Parathyroid adenoma (tissue), 2 donors: ENCODE results near the gene NUP98.
"Not testable (repeated sequence)": the region's sequence is repeated elsewhere in the genome, so short reads cannot be mapped to it uniquely, and the experiment has no call there.

Source experiments
- H2AFZ ChIP-seq: fragments of 300-600 bp; sonication (generic); one replicate; pipeline ENCODE4 v1.7.0; 2017; ENCODE audit warnings: antibody characterized with exemption, mild to moderate bottlenecking
- H3K27ac ChIP-seq: fragments of 300-600 bp; sonication (generic); one replicate; pipeline ENCODE4 v1.7.0; 2017
- H3K27me3 ChIP-seq: fragments of 300-600 bp; sonication (generic); one replicate; pipeline ENCODE4 v1.7.0; 2017; ENCODE audit warnings: low read length; ENCODE audit not compliant: control insufficient read depth, insufficient read depth
- H3K36me3 ChIP-seq: fragments of 300-600 bp; sonication (generic); one replicate; pipeline ENCODE4 v1.7.0; 2017; ENCODE audit warnings: low read length; ENCODE audit not compliant: control insufficient read depth, insufficient read depth
- H3K4me1 ChIP-seq: fragments of 300-600 bp; sonication (generic); one replicate; pipeline ENCODE4 v1.7.0; 2017; ENCODE audit warnings: control low read depth
- H3K4me2 ChIP-seq: fragments of 300-600 bp; sonication (generic); one replicate; pipeline ENCODE4 v1.7.0; 2017; ENCODE audit warnings: low read length
- H3K4me3 ChIP-seq: fragments of 300-600 bp; sonication (generic); one replicate; pipeline ENCODE4 v1.7.0; 2017; ENCODE audit warnings: low read depth, low read length
- H3K79me2 ChIP-seq: fragments of 300-600 bp; sonication (generic); one replicate; pipeline ENCODE4 v1.7.0; 2017; ENCODE audit warnings: control low read depth
- H3K9ac ChIP-seq: fragments of 300-600 bp; sonication (generic); one replicate; pipeline ENCODE4 v1.7.0; 2017; ENCODE audit warnings: mild to moderate bottlenecking
- H3K9me3 ChIP-seq: fragments of 300-600 bp; sonication (generic); one replicate; pipeline ENCODE4 v1.7.0; 2017; ENCODE audit warnings: low read length; ENCODE audit not compliant: control insufficient read depth
- TF ChIP-seq, protein P1 (sequence below): fragments of 300-600 bp; sonication (generic); IDR thresholded peaks from one replicate; pipeline ENCODE4 v1.7.0; 2017; ENCODE audit warnings: antibody characterized with exemption, mild to moderate bottlenecking
- donor health status: primary hyperparathyroidism.

NUP98 gene

DNA sequence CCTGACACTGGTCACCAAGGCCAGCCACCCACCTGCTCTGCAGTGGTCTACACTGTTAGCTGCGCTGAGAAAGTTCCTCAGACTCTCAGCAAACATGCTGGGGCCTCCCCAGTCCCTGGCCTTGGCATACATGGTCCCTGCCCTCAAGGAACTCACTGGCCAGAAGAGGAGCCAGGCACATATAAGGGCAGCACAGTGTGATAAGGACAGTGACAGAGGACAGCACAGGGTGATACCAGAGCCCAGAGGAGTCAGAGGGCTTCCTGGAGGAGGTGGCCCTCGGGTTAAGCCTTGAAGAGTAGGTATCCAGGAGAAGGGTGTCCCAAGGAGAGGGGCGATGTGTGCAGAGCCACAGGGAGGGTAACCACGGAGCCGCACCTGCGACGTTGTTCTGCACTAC, 151.8 kb downstream of the NUP98 start:
- TF ChIP-seq, protein P1, sequence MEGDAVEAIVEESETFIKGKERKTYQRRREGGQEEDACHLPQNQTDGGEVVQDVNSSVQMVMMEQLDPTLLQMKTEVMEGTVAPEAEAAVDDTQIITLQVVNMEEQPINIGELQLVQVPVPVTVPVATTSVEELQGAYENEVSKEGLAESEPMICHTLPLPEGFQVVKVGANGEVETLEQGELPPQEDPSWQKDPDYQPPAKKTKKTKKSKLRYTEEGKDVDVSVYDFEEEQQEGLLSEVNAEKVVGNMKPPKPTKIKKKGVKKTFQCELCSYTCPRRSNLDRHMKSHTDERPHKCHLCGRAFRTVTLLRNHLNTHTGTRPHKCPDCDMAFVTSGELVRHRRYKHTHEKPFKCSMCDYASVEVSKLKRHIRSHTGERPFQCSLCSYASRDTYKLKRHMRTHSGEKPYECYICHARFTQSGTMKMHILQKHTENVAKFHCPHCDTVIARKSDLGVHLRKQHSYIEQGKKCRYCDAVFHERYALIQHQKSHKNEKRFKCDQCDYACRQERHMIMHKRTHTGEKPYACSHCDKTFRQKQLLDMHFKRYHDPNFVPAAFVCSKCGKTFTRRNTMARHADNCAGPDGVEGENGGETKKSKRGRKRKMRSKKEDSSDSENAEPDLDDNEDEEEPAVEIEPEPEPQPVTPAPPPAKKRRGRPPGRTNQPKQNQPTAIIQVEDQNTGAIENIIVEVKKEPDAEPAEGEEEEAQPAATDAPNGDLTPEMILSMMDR = no peak
- no peaks in the 10 kb centered on the region for H3K9me3 ChIP-seq
- no peak overlapping the region for H3K4me2 ChIP-seq
- no peaks in the 10 kb centered on the region for H3K27me3 ChIP-seq
- H3K9ac ChIP-seq = no peak overlapping the region
- no peaks in the 10 kb centered on the region for H3K36me3 ChIP-seq
- H2AFZ ChIP-seq = no peak overlapping the region
- no peak overlapping the region for H3K4me3 ChIP-seq
- H3K4me1 ChIP-seq = peaks cover 6% of the 10 kb centered on the region
- H3K27ac ChIP-seq = no peak overlapping the region
- no peaks in the 10 kb centered on the region for H3K79me2 ChIP-seq

DNA sequence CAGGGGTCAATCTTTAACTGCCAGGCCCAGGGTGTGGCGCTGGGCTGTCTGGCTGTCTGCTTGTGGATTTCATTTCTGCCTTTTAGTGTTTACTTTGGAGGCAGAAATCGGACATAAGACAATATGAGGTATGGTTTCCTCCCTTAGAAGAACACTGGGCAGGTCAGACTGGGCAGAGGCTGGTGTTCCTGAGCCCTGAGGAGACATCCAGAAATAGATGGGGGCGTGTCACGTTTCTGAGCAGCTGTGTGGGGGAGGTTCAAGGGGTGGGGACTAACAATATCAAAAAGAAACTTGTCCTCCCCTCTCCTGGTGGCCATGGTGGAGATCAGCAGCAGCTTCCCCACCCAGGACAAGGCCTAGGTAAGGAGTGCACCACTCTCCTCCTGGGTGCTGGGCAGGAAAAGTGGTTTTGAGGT, 152.5 kb downstream of the NUP98 start, which contains the start of gene ART1:
Gene ART1 (plus strand): TSS at position 312 of the 419 bp plus-strand sequence. CDS start 14,086 bp downstream, outside the sequence.
- no peaks in the 10 kb centered on the region for H3K9me3 ChIP-seq
- no peak within 1 kb of the TSS for H3K27ac ChIP-seq
- no peak within 1 kb of the TSS for H2AFZ ChIP-seq
- H3K4me1 ChIP-seq = peaks cover 6% of the 10 kb centered on the region
- H3K4me3 ChIP-seq = no peak within 1 kb of the TSS
- H3K9ac ChIP-seq = no peak within 1 kb of the TSS
- no peaks in the 10 kb centered on the region for H3K27me3 ChIP-seq
- TF ChIP-seq, protein P1 = no peak
- no peaks in the 10 kb centered on the region for H3K79me2 ChIP-seq
- no peaks in the 10 kb centered on the region for H3K36me3 ChIP-seq
- no peak within 1 kb of the TSS for H3K4me2 ChIP-seq

DNA sequence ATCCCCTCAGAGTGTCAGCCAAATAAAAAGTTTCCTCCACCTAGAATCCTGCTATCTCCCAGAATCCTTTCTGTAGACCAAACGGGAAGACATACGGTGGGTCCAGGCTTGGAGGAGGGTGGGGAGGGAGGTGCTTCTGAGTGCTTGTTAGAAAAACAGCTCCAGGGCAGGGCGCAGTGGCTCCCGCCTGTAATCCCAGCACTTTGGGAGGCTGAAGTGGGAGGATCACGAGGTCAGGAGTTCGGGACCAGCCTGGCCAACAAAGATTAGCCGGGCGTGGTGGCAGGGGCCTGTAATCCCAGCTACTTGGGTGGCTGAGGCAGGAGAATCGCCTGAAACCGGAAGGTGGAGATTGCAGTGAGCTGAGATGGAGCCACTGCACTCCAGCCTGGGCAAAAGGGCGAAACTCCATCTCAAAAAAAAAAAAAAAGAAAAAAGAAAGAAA, 154.2 kb downstream of the NUP98 start:
- H2AFZ ChIP-seq, H3K79me2 ChIP-seq, H3K4me1 ChIP-seq, H3K9me3 ChIP-seq, H3K27me3 ChIP-seq, H3K4me3 ChIP-seq, H3K36me3 ChIP-seq, H3K27ac ChIP-seq, H3K9ac ChIP-seq: not testable (repeated sequence)
- peak overlapping the region; percentile 70 for H3K4me2 ChIP-seq

DNA sequence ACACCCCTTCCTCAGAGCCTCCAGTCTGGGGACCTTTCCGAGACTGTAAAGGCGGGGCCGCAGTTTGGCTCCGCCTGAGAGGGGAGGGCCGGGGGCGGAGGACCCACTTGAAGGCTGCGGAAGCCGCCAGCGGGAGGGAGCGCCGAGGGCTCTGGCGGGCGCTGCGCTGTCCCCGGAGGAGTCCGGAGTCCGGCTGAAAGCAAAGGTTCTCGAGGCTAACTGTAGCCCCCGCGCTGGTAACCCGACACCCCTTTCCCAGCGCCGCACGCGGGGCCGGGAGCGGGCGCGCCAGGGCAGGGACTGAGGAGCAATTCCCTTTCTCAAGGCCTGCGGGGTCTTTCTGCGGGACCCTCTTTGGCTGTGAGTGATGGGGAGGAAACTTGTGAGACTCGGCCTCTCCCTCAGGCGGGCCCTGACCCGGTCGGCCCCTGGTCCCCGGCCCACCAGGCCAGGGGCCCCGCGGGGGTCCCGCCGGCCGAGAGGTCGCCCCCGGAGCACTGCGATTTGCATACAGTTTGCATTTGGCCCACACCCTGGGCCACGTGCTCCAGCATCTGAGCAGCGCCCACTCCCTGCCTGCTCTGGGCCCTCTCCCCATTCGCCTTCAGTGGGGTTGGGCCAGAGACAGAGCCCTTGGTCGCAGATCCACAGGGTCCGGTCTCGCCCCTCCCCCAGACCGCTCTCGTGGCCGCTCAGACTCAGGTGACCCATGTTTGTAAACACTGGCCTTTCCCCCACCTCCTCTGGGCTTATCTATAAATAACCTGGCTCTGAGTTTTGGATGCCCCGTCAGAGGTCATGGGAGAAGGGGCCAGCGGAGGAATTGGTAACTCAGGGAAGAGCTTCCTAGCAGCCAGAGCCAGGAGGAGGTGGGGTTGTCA, 155.0 kb downstream of the NUP98 start:
- TF ChIP-seq, protein P1 = no peak
- no peak overlapping the region for H3K27ac ChIP-seq
- H3K9me3 ChIP-seq = no peaks in the 10 kb centered on the region
- H2AFZ ChIP-seq = peak overlapping the region; percentile 77
- H3K4me2 ChIP-seq = peak overlapping the region; percentile 70
- no peak overlapping the region for H3K9ac ChIP-seq
- H3K79me2 ChIP-seq = no peaks in the 10 kb centered on the region
- no peaks in the 10 kb centered on the region for H3K36me3 ChIP-seq
- peaks cover 6% of the 10 kb centered on the region for H3K4me1 ChIP-seq
- H3K27me3 ChIP-seq = no peaks in the 10 kb centered on the region
- H3K4me3 ChIP-seq = peak overlapping the region; percentile 53

DNA sequence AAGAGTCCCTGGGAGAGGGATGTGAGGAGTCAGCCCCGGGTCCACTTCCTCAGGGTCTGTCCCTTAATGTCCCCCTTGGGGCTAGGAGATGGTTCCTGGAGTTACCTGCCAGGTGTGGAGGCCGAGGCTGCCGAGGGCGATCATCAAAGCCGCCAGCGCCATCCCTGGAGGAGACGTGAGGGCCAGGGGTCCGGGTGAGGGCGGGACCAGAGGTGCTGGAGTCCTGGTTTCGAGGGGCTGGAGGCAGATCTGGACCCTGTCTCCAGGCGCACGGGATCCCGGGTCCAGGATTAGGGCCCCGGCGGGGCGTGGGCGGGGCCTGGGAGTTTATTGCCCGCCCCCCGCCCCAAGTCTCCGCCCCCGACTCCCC, 155.7 kb downstream of the NUP98 start, which contains the start of gene ART5:
Gene ART5 (minus strand): TSS at position 292 of the 370 bp plus-strand sequence. CDS start 130 bp downstream, at position 162.
- Histone ChIP-seq H3K9ac (no peak within 1 kb of the TSS), H3K4me3 (peak within 1 kb of the TSS; percentile 53), H3K4me1 (peaks cover 6% of the 10 kb centered on the region), H3K4me2 (peak within 1 kb of the TSS; percentile 70), H3K27me3 (no peaks in the 10 kb centered on the region), H3K79me2 (no peaks in the 10 kb centered on the region), H3K36me3 (no peaks in the 10 kb centered on the region), H2AFZ (peak within 1 kb of the TSS; percentile 77), H3K9me3 (no peaks in the 10 kb centered on the region), H3K27ac (no peak within 1 kb of the TSS)
- TF ChIP-seq, protein P1 = no peak
